ENCODE data around the gene DSCAM.
"Not testable (repeated sequence)": the region's sequence is repeated elsewhere in the genome, so short reads cannot be mapped to it uniquely, and the experiment has no call there.

The DSCAM gene

DNA sequence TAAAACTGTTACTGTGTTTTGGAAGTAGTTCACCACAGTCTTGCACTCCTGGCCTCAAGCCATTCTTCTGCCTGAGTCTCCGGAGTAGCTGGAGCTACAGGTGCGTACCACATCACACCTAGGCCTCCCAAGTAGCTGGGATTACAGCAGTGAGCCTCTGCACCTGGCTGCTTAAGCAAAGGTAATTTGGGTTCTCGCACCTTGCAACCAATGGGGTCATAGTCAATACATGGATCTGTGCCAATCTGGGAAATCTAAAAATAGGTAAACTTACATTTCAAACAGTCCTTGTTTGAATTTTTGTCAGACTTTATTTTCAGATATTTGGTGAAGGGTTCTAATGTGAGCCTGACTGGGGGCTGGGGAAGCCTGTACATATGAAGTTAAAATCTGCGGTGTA, 513.2 kb downstream of the DSCAM start:
- DNase-seq, result no peak

DNA sequence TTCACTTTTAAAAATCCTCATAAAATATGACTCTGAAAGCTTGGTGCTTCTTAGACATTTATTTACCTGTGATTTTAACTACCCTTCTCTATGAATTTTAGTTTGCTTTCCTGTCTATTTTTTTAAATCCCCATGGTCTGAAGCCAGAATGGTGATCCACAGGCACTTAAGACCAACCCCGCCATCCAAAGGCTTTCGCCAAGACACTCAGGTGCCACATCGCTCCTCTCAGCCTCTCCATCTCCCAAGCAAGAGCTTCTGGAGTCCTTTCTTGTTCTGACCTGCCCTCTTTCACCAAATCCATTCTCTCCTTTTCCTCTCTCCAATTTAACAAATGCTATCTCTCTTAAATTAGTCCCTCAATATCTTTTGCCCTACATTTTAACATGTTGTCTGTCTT, 515.2 kb downstream of the DSCAM start:
- no peak for DNase-seq

DNA sequence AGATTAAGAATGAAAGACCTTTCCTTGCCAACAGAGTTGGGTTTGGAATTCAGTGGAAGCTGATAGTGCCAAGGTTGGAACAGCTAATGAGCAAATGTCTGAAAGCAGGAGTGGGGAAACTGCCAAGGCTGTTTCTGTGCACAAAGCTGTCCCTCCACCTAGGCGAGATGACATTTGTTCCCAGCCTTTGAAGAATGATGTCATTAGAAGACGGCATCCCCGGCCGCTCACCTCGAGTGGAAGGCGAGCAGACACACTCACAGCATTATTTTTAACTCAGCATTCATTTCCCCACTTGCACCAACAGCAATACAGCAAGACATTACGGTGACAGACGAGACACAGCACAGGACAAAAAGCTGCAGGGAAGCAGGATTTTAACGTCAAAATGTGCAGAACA, 515.8 kb downstream of the DSCAM start:
- DNase-seq, result peak in 23 of 58 donors; percentile 0 to 56 (median 10)

DNA sequence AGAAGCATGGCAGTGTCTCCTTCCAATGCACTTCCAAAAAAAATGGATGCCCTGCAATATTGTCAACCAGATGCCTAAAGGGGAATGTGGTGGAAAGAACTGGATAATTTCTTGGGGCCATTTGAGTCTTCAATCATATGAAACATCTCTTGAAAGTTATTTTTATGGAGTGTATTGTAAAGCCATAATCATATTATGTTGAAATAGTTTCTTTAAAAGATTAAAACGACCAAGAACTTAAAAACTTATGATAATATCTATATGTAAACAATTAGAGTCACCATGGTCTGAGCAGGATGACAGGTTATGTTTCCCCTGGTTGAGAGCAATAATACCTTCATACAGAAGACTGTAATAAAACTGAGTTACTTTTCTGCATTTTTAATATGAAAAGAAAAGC, 522.6 kb downstream of the DSCAM start:
- no peak for DNase-seq

DNA sequence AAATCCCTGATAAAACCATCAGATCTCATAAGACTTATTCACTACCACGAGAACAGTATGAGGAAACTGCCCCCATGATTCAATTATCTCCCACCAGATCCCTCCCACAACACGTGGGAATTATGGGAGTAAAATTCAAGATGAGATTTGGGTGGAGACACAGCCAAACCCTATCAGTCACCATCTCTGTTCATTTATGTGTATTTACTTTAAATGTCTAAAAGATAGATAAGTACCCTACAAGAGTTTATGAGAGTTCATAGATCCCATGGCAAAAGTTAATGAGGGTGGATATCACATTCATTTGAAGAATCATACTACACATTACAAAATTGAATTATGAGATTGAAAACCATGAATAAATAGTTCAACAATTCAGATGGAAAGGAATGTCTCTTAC, 526.2 kb downstream of the DSCAM start:
- not testable (repeated sequence) for DNase-seq

DNA sequence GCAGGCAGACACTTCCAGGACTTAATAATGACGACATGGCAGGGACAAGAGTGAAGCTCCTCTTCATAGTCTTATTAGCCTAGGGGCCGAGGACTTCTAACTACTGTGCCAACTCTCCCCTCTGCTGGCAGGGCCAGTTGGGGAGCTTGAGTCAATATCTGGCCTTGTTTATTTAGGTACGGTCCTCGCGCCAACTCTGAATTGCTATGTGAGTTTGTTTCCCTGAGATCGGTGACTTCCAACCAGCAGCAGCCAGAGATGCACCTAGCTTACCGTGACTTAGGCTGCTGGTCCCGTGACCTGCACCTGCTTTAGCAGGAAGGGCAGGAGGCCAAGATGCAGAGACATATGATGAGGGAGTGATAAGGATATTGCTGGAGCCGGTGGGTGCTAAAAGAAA, 528.6 kb downstream of the DSCAM start:
- no peak for DNase-seq

DNA sequence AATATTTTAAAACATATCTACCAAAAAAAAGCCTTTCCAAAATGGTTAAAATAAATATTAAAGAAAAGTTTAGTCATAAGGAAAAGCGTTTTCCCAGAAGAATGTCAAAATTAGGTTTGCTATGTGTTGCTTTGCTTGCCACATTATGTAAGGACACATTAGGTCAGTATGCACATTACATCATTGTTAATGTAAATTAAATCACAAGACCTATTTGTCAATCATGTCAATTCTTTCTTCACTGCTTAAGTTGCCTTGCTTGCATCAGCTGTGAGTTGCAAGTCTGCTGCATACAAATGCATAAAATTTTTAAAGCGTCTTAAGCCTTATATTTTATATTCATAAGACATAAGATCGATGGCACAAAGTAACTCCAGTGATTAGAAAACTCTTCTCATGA, 530.9 kb downstream of the DSCAM start:
- no peak for DNase-seq

DNA sequence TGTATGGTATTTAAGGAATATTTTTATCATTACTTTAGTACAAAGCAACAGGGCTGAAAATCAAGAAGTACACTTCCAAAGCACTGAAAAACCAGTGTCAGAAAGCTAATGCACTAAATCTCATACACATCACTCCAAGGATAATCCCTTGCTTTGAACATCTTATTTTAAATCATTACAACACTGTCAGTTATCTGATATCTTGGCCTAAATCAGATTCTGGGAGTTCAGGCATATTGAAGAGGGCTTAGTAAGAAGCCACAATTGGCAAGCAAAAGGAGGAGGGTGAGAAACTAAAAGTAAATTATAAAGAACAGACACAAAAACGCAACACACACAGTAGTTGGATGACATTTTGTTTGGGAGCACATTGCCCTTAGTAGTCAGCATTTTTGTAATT, 531.3 kb downstream of the DSCAM start:
- no peak for DNase-seq

DNA sequence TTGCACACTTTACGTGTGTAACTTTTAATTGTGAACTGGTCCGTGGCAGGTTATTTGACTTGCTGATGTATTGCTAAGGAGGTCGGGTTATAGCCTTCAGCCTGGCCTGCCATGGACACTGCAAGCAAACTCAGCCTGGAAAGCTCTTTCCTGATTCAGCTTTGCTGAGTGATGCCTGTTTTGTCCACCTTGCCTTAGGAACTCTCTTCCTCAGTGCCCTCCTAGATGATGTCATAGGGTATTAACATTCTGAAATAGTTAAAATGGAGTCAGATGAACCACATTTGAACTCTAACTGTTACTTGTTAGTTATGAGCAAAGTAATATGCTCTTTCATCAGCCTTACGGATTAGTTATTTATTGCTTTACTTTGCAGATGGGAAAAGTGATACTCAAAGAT, 533.7 kb downstream of the DSCAM start:
- DNase-seq, result no peak

DNA sequence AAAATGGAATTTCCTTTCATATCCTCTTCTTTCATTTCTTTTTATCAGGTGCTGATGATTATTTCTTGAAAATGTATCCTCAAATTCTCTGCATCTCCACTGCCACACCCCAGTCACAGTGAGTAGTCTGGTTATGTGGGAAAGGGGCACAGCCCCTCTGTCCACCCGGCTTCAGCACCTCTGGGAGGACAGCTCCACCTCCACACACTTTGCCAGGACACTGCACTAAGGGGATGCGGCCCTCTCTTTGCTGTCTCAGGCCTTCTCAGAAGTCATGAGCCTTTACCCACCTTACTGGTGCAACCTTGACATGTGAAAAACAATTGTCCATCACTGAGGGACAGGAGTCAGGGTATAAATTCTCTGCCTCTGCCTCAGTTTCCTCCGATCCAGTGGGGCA, 546.7 kb downstream of the DSCAM start:
- no peak for DNase-seq

DNA sequence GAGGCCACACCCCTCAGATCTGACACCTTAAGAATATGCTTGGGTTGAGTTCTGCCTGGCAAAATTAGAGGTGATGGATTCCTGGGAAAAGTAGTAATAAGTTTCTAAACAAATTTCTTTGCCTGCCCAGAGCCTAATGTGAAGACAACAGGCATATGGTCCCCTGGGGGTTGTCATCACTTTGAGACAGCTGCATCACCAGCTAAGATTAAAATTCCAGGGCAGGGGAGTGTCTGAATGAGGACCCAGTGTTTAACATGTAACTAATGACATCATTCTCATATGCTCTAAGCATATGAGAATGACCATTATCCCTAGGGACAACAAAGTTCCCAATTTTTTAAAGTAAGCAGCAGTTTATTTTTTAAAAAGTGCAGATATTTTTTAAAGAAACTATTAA, 547.5 kb downstream of the DSCAM start:
- no peak for DNase-seq

DNA sequence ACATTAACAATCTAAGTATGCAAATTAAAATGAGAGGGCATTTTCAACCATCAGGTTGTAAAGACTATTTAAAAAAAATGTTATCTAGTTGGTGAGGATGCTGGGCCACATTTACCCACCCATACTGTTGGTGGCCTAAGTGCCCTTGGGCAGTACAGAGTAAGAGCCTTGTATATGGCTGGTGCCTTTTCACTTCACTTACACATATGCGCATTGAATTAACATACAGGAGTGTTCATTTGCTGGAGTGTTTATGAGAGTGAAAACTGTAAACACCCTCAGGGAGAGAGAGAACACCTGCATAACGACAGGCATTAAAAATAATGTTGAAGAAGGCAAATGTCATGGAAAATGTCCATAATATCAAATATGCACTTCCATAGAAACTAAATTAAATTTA, 552.6 kb downstream of the DSCAM start:
- DNase-seq, result no peak

DNA sequence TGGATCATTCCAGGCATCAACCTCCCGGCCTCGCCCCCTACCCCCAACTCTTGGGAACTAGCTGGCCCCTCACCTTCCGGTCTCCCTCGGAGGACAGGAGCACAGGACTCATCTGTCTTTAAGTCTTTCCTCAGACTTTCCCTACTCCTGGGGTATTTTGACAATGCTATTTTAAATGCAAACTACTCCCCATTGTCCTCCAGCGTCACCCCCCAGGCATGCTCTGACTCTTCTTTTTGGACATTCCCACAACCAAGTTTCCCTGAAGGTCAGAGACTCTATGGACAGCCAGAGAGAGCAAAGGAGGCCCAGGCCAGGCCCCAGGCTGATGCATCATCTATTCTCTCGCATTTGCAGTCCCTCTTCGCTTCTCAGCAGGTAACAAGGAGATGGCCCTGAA, 555.4 kb downstream of the DSCAM start:
- no peak for DNase-seq

DNA sequence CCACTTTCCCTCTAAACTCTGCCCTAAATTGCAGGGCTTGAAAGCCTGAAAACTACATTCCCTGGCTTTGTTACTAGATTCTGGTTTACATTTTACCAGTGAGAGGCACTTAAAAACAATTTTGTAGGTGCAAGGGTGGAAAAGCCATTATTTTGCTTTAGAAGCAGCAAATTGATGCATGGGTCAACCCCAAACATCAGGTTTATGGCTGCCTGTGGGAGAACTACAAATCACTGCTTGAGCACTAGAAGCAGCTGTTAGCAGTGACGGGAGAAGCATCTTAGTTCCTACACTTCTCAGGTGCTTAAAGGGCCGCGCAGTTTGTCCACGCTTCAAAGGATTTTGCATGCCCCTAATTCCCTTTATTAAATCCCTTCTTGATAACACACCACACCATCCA, 562.5 kb downstream of the DSCAM start:
- DNase-seq, result no peak

DNA sequence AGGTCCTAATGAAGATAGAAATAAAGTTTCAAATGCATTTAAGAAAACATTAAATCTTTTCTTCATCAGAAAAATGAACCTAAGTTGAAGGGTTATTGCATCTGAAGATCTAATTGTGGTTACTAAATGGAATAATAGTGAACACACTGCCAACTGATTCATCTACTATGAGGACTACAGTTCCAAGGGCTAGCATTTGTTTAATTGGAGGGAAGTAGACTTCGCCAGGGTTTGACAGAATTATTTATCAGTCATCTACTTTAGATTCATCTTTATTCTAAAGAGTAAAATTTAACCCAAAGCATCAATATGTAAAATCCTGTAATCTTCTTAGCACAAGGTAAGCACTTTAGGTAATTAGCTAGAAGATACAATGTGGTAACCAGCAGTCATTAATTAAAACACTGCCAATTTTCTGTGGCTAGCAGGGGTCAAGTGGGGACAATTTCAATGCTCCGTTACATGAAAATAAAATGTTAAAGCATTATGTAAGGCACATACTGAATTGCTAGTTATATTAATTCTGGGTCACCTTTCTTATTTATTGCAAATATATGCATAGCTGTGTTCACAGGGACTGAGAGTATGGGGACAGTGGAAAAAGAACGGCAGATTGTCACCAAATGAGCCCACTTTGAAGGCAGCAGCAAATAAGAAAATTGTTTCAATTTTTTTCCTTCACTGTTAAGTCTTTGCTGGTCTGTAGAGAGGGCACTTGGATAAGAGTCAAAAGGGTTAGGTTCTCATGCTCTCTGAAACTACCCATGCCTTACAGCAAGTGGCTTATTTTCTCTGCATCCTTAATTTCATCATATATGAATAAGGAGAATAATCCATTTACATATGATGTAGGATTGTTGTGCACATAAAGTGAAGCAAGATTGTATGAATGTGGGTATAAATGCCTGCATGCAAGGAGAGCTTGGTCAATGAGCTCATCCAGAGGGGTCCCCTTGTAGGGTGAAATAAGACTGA, 563.8 kb downstream of the DSCAM start:
- DNase-seq, result no peak

DNA sequence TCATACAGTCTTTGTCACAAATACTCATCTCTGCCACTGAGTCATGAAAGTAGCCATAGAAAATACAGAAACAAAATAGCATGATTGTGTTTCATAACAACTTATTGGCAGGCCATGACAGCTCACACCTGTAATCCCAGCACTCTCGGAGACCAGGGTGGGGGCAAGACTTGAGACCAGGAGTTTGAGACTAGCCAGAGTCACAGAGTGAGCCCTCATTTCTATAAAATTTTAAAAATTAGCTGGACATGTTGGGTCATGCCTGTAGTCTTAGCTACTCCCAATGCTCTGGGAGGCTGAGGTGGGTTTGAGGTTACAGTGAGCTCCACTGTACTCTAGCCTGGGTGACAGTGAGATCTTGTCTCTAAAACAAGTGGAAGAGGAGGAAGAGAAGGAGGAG, 568.6 kb downstream of the DSCAM start:
- no peak for DNase-seq

DNA sequence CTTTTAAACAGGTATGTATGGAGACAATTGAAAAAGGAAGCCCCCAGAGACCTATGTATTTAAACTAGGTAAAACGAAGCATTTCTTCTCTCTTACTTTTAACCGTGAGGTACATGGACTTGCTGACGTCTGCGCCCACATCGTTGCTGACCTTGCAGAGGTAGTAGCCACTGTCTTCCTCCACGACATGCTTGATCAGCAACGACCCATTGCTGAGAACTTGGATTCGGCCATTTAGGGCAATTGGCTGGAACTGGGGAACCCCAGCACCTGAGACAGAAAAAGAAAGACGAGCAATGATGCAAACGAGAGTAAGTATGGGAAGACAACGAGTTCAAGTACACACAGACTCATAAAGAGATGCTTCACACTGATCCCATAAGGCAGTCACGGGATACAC, 571.0 kb downstream of the DSCAM start:
- no peak for DNase-seq

DNA sequence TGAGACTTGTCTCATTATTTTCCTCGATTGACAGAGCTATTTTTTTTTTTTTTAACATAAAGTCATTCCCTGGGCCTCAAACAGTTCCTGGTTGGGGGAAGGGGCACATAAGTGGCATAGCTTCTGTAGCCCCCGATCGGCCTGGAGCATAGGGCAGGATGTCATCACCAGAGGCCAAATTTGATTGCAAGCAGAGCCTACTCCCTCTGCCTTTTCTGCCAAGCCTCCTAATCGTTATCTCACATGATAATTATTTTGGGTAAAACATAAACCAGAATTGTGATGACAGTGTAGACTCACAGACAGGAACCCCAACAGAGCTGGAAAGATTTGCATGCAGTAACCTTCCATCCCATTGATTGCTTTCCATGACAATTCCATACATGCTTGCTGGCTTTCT, 574.9 kb downstream of the DSCAM start:
- no peak for DNase-seq

DNA sequence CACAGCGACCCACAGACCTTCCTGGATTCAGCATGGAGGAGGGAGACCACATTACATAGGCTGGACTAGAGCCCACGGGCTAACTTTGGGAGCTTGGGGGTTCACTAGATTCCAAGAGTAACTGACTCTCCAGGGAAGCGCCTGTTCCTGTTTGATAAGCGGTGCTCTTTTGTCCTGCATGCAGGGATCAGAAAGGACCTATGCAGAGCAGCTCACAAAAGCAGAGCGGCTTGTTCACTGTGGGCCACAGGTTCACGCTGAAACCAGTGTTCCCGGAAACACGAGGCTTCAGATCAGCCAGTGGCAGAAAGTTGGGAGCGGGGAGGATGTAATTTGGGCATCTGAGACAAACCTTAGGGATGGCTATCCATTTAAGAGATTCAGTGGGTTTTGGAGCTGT, 575.8 kb downstream of the DSCAM start:
- DNase-seq, result no peak

DNA sequence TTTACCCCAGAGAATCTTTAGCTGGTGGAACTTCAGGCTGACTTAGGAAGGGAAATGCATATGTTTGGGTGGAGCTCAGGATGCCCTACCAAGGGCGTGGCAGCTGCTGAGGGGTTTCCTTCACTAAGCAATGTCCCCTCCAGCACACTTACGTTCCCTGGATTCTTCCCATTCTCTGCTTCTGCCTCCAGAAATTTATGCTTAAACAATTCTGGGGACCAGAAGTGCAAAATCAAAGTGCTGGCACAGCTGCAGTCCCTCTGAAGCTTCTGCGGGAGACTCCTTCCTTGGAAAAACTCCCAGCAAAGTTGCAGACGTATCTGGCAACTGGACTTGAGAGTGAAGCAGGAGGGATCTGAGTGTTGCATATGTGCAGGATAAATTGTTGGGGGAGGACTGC, 576.9 kb downstream of the DSCAM start:
- DNase-seq, result peak in 8 of 58 donors; percentile 3 to 61 (median 9)

DNA sequence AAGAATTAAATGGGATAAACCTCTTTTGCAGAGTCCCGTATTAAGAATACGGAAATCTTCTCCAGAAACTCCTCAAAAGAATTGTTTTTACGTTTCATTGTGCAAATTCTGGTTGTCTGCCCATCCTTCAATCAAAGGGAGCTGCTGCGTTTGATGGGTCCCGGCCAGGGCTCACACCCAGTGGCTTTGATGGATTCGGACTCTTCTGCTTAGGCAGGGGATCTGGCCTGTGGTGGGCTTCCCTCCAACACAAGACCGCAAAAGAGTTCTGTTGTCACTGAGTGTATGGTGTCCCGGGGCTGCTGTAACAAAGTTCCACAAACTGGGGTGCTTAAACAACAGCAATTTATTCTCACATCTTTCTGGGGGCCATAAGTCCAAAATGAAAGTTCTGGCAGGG, 577.7 kb downstream of the DSCAM start:
- no peak for DNase-seq

DNA sequence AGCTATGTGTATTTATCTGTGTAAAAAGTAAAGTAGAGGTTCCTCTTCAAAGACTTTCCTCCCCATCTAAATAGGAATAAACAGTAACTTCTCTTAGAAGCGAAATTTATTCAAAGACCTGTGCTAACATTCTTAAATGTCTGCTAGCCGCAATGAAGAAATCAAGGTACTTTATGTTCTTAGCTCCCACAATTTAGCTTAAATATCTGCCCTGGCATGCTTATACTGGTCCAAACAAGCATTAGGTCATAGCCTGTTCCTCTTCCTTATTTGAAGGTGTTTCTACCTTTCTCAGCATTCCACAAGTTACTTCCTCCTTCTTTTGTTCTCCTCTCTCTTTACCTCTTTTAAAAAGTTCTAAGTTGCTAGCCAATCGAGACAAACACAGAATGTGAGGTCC, 588.5 kb downstream of the DSCAM start:
- DNase-seq, result not testable (repeated sequence)

DNA sequence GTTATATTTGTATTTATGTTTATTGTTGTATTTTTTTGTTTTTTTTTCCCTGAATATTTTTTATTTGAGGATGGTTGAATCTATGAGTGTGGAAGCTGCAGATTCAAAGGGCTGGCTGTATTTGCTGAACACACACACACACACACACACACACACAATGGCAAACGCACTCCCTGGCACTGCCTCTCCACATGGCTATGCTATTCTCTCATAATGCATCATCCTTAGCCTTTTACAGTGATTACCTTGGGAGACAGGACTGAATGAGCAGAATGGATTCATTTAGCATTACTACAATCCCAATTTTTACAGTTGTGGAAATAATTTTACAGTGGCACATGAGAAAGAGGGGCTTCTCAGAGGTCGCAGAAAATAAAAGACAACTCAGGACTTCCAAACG, 589.6 kb downstream of the DSCAM start:
- no peak for DNase-seq

All from anterior cingulate cortex (tissue), 58 donors.